DMS 273 treated with DMSO at 0.1 percent for 48 hours (cell line): ENCODE results near the gene WSB2.
"Not testable (repeated sequence)": the region's sequence is repeated elsewhere in the genome, so short reads cannot be mapped to it uniquely, and the experiment has no call there.

Source experiments
- DNase-seq: peaks from one replicate; lab custom pipeline; 2025; lab: John Stamatoyannopoulos, UW

WSB2 gene

DNA sequence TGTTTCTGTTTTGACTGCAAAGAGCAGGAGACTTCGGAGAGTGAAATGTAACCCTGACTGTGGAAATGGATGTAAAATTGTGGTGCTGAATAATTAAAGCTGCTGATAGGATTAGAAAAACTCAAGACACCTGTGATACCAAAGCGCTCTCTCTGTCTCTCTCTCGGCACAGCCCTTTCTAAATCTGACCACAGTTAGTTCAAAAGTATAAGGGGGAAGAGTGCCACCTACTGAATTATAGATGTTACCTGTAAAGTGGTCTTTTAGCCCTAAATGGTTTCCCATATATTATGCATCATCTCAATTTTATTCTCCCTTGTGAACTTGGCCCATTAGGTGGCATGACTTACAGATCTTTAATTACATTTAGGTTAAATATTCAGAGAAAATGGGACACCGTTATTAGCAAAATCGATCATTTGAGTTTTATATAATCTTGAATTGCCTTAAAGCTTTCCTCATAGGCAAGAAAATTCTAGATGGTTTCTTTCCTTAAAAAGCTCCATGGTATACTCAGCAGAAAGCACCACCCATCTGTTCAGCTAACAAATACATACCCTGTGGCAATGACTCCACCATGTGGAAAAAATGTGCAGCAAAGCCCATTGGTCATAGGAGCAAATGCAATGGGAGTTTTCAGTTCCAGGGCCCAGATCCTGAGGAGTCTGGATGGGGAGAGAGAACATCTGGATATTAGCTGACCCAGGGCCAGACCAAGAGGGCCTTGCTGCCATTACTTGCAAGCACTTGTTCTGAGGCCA lies 26.4 kb downstream of the WSB2 start:
- DNase-seq: no peak

DNA sequence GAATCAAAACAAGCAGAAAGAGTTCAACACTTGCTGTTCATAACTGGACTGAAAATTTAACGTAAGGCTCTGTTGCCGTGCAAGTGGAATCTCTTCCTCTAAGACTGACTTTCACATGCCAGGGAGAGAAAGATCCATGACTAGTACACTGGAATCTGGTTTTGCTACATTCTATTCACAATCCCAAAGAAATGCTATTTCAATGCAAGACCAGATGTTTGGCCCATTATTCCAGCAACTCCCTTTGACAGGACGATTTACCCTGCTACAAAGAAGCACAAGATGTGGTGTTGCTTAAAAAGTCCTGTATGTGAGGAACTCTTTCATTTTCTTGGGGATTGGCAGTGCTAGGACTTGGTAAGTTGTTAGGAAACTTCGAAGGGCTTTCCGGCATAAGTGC lies 27.1 kb downstream of the WSB2 start:
- no peak for DNase-seq

DNA sequence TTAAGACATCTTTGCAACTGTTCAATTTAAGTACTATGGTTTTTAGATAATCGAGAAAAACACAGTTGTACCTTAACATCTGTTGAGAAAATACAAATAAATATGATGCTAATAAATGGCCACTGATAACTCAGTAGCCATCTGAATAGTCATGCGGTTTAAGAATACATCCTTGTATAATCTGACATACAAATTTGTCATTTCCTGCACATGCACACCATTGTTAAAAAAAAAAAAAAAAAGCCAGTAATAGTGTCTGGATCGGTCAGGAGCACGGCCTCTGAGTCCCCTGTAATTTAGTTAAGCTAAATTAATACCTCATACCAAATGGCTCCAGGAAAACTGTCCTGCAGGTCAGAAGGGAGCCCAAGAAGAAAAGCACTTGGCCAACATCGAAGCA lies 27.7 kb downstream of the WSB2 start:
- no peak for DNase-seq

DNA sequence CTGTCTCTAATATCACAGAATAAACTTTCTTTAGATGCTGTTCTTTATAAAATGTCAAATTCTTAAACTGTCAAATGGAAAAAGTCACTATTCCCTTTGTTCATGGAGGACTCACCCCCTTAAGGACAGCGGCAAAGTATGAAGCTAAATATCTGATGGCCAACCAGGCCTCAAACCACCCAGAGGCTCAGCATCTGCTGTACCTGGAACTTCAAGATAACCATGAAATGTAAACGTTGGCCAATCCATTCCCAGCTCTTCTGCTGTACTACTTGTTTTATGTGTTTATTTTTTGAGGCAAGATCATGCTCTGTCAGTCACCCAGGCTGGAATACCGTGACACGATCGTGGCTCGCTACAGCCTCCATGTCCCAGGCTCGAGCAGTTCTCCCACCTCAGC lies 28.8 kb downstream of the WSB2 start:
- no peak for DNase-seq

DNA sequence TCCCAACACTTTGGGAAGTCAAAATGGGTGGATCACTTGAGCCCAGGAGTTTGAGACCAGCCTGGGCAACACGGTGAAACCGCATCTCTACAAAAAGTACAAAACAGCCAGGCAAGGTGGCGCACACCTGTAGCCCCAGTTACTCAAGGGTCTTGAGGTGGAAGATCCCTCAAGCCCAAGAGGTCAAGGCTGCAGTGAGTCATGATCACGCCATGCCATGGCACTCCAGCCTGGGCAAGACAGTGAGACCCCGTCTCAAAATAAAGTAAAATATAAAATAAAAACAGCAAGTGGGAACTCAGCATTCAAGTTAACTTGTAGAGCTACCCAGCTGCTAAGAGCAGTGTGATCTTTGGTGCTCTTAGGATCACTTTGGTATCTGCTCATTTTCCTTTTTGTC lies 31.8 kb downstream of the WSB2 start:
- DNase-seq: no peak

DNA sequence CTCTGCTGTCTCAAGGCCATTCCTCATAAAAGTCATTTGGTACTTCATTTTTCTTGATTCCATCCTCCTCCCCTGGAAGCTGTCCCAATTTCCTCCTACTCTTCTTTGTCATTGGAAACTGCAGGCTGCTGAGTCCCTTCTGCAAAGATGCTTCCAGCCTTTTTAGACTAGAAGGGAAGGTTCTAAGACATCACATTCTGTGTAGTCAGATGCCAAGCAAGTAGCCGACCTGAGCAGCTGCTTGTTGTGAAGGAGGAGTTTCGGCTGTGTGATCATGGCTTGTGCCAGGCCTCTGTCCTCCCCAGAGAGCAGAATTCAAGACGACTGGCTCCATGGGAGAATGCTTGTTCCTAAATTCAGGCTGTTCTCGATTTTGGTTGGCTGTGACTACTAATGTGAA lies 35.8 kb downstream of the WSB2 start:
- DNase-seq: no peak

DNA sequence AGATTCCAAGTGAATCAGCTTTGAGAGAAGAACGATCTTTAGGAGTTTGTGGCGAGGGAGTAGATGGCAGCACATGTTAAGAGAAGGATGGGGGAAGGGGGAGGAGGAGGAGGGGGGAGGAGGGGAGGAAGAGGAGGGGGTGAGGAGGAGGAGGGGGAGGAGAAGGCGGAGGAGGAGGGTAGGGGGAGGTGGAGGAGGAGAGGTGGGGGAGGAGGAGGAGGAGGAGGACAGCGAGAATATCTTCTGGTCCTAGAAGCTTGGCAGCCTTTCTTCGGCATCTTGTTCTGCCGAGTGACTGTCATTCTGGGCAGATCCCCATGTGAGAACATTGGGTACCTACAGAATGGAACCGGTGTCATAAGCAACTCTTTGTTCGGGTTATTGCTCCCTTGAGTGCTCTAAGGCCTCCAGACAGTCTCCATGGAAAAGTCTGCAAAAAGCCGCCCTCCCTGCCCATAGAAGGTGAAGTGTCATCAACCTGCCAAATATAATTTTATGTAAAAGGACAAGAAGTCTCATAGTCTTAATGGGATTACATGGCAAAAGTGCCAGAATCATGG lies 37.6 kb downstream of the WSB2 start:
- DNase-seq: no peak

DNA sequence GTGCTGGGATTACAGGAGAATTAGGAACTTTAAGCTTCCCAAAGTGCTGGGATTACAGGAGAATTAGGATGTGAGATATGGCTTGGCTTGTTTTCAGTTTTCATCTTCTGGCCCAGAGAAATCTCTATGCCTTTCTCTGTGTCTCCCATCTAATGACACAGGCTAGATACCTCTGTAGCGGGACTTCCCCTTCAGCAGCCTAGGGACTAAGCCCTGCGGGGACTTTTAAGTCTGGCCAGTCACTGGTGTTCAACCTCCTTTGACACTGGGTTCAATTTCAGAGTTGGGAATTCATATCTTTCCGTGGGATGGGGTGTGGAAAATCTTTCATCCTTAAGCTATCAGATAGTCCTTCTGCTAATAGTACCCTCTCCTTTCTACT lies 38.3 kb downstream of the WSB2 start:
- DNase-seq: no peak

DNA sequence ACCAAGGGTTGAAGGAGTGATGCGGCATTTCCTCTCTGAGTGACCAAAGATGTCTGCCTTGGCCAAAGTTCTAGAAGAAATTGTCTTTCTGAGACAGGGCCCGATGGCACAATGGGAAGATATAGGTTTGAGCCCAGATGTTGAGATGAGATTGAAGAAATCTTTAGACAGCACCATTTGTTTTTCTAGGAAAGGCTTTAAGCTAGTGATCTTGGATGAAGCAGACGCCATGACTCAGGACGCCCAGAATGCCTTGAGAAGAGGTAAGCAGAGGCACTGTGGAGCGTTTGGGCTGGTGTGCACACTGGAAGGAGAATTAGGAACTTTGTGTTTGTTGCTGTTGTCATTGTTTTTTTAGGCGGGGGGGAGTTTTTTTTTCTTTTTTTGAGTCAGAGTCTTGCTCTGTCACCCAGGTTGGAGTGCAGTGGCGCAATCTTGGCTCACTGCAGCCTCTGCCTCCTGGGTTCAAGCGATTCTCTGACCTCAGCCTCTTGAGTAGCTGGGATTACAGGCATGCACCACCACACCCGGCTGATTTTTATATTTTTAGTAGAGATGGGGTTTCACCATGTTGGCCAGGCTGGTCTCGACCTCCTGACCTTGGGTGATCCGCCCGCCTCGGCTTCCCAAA lies 38.8 kb downstream of the WSB2 start:
- DNase-seq: not testable (repeated sequence)

DNA sequence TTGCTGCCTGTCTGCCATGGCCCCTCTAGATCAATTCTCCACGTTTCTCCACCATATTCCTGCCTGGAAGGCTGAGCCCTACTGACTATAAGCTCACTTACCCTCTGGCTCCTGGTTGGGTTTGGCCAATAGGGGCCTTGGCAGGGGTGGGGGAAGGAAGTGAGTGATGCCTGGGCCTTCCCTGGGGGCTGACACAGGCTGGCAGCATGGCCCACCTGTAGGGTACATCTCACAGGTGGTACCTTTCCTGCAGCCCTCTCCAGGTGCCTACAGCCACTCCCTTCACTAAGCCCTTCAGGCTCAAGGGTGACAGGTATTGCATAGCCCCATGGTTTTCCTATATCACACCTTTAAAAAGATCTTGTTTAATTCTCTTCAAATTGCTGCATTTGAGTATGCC lies 40.9 kb downstream of the WSB2 start:
- no peak for DNase-seq

DNA sequence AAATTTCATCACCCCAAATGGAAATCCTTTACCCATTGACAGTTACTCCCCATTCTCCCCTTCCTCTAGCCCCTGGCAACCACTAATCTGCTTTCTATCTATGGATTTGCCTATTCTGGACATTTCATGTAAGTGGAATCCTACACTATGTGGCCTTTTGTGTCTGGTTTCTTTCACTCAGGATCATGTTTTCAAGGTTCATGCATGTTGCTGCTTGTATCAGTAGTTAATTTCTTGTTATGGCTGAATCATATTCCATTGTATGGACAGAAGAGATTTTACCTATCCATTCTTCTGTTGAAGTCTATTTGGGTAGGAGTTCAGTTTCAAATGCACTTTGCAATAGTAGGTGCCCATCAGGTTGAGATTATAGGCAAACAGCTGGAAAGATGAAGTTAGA lies 43.1 kb downstream of the WSB2 start:
- DNase-seq: no peak

DNA sequence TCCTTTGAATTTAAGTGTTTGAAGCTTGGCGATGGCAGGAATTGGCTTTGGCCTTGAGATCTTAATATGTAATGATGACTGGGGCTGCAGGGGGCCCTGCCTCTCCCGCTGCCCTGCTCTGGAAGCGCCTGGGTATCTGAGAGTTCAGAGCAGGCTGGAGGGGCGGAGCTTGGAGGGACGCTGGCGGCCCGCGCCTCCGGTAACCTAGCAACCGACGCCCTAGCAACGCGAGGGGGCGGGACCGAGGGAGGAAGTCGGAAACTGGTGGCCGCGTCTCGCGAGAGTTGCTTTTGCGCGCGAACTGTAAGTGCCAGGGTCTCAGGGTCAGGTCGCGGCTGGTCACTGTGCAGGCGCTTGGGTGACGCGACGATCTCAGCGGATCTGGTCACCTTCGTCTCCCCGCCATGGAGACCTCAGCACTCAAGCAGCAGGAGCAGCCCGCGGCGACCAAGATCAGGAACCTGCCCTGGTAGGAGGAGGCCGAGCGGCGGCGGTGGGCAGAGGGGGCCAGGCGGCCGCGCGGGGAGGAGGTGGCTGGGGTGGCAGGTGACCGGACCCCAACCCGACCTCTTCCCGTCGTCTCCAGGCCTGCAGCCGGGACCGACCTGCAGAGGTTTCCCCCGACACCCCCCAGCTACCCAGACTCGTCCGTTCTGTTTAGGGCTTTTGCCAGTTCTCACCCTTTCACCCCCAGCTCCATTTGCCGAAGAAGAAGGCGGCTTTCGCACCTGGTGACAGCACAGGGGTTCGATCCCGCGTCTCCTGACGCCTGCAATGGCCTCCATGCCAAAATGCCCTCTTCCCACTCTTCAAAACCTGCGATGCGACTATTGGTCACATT lies 44.3 kb downstream of the WSB2 start, which contains the start of gene RFC5:
TSS of gene RFC5 (plus strand) at position 280 of the 841 bp plus-strand sequence. CDS start at position 405, 125 bp downstream.
- DNase-seq: peak; percentile 82

DNA sequence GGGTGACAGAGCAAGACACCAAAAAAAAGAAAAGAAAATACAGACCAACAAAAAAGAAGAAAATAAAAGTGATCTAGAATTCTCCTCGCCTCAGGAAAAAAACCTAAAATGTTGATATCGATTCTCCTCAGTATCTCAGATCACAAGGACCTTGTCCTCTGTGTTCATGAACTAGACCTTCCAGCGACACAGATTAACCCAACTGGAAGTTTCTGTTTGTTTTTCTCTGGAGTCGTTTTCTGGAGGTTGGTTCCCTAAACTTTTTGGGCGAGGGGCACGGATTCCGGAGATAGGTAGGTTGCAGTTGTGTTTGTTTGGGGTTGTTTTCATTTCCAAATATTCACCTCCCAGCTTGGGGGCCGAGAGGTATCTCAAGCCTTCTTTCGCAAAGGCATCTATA lies 45.0 kb downstream of the WSB2 start:
- DNase-seq: no peak

DNA sequence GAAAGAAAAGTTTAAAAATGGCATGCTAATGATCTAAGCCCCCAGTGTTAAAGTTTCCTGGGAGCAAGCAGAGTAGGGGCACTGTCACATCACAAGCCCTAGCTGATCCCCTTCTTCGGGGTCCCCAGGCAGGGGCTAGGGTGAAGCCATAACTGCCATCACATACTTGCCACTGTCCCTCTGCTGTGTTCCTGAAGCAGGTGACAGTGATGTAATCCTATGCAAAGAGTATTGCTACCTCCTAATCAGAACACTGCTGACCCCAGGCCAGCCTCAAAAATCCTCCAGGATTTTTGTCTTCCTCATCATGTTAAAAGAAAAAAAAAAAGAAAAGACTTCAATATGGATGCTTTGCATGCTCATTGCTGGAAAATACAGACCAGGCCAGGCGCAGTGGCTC lies 45.7 kb downstream of the WSB2 start:
- no peak for DNase-seq

DNA sequence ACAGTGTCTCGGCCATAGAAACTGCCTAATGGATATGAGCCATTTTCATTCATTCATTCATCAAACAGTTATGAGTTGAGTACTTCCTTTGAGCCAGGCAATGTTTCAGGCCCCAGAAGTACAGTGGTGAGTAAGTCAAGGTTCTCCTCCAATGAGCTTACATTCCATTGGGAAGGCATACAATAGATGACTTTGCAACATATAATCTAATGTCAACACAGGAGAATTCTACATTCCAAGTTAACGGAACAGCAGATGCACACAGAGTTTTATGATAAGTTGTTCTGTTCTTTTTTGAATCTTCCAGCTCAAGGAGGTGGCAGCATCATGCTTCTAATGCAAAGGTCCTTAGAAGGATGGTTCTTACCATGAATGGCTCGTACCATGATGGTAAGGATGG lies 47.7 kb downstream of the WSB2 start:
- DNase-seq: no peak

DNA sequence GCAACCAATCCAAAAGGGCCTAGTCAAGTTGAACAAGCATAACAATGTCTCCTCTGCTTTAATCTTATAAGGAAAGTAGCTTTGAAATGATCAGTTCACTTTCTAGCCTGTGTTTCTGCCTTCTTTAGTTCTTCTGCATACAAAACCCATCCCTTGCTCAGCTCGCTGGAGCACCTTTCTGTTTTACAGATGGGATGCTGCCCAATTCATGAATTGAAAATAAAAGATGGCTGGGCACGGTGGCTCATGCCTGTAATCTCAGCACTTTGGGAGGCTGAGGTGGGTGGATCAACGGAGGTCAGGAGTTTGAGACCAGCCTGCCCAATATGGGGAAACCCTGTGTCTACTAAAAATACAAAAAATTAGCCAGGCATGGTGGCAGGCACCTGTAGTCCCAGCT lies 49.0 kb downstream of the WSB2 start:
- DNase-seq: no peak

DNA sequence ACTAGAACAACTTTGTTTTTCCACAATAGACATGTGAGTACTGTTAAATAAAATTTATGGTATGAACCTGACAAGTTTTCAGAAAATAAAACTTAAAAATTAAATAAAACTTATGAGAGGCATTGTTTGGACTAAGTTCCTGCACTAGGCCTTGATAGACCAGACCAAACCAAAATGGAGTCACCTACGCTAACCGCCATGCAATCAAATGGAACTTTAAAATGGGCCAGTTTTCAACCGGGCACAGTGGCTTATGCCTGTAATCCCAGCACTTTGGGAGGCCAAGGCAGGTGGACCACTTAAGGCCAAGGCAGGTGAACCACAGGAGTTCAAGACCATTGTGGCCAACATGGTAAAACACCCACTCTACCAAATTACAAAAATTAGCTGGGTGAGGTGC lies 49.6 kb downstream of the WSB2 start:
- no peak for DNase-seq

DNA sequence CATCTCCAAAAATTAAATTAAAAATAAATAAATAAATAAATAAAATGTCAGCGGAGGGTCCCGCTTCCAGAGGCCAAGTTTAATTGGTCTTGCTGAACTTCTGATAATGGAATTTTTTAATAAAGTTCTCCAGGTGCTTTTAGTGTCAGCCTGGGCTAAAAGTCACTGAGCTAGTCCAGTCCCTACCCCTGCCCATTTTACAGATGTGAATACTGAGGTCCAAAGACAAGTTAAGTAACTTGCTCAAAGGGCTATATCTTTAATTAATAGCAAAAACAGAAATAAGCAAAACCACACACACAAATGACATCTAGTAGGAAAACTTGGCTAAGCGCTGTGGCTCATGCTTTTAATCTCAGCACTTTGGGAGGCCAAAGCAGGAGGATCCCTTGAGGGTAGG lies 50.1 kb downstream of the WSB2 start:
- no peak for DNase-seq

DNA sequence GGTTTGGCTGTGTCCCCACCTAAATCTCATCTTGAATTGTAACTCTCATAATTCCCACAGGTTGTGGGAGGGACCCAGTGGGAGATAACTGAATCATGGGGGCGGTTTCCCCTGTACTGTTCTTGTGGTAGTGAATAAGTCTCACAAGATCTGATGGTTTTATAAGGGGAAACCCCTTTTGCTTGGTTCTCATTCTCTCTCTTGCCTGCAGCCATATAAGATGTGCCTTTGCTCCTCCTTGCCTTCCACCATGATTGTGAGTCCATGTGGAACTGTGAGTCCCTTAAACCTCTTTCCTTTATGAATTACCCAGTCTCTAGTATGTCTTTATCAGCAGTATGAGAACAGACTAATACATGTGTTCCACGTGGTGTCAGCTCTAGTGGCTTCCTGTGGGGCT lies 61.2 kb downstream of the WSB2 start:
- not testable (repeated sequence) for DNase-seq

DNA sequence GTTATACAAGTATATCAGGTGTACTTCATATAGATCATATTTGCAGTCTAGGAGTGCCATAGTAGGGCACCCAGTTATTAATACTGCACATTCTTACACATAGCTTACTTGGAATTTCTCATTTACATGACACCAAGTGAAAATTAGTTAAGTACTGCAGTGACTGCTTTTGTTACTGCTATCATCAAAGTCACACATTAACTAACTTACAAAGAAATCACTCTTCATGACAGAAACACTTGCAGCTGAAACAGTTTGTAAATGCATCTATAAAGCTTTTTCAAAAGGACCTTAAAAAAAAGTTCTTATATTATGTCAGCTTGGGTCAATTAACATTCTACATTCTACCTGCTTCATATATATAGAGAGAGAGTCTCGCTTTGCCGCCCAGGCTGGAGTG lies 62.3 kb downstream of the WSB2 start:
- DNase-seq: no peak

DNA sequence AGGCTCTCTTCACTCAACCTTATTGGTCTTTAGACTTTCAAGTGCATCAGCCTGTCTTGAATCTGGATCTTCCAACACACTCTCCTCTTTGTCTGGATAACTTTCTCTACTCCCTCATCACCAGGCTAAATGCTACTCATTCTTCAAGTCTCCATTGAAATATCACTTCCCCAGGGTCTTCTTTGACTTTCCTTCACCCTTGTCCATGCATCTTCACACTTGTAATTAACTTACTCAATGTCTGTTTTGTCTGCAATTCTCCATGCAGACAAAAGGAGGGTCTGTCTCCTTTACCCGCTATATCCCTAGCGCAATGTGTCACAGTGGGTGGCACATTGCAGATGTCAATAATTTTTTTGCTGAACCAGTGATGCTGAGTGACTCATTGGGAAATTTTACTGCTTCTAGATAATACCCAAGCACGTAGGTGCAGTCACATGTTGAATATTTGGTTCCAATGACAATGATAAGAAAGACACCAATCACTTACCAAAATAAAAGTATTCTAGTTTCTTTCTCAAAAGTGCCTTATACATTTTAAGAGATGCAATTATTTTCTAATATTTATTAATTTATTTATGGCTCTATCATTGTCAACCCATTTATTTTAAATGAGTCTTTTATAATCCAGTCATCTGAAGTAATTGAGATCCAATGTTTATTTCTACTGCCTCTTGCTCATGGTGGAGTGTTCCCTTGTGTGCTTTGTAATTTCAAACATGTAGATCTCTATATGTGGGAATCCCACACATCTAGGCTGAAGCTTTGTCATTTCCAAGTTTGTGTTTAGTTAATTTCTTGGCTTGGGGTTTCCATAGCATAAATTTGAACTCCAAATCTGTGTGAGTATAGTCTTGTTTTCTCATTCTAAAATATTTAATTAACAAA lies 66.2 kb downstream of the WSB2 start:
- DNase-seq: no peak
